Sigmoid colon (tissue), 7 donors: ENCODE measurements around the gene PRAC2. TPM values are rescaled to one million over a fixed set of nuclear protein-coding genes. Genes with fewer than 3 reads are reported as not detected.
A peak's percentile ranks its signal among the peaks of the same experiment; 100 is the strongest.

ENCODE experiments used
- DNase-seq: peaks from one replicate; pipeline ENCODE4 v3.0.0-alpha.2; 2019
- H3K27ac ChIP-seq, 4 donors: fragments of 200-600 bp; sonication (generic); one replicate each; pipeline ENCODE4 v1.5.1; 2016 to 2019; ENCODE audit warnings: mild to moderate bottlenecking in 1 of 4
- H3K27me3 ChIP-seq, 3 donors: fragments of 200-600 bp; sonication (generic); one replicate each; pipeline ENCODE4 v1.5.1; 2019; ENCODE audit warnings: mild to moderate bottlenecking in 1 of 3
- H3K36me3 ChIP-seq, 4 donors: fragments of 200-600 bp; sonication (generic); one replicate each; pipeline ENCODE4 v1.5.1; 2016 to 2019
- H3K4me1 ChIP-seq, 4 donors: fragments of 200-600 bp; sonication (generic); one replicate each; pipeline ENCODE4 v1.5.1; 2017 to 2019
- H3K4me3 ChIP-seq, 4 donors: fragments of 200-600 bp; sonication (generic); one replicate each; pipeline ENCODE4 v1.5.1; 2017 to 2019; ENCODE audit warnings: mild to moderate bottlenecking in 2 of 4, moderate library complexity in 1 of 4
- H3K9me3 ChIP-seq, 4 donors: fragments of 200-600 bp in 3 of 4; sonication (generic) in 3 of 4; one replicate each; pipeline versions ENCODE4 v1.5.1 to v1.6.1; 2013 to 2019
- CTCF ChIP-seq, 4 experiments: fragments of 450-650 bp in 3 of 4; fragments of 200-600 bp in 1 of 4; IDR thresholded peaks; one replicate each; pipeline ENCODE4 v1.5.1; 2016 to 2019; ENCODE audit warnings: antibody characterized with exemption in 4 of 4, mild to moderate bottlenecking in 3 of 4, moderate library complexity in 2 of 4
- EP300 ChIP-seq, 4 donors: sonication (generic); formaldehyde crosslinking; IDR thresholded peaks; one replicate each; pipeline ENCODE4 v1.6.1; 2017; ENCODE audit warnings: antibody characterized with exemption in 4 of 4
- POLR2A ChIP-seq, 2 donors: fragments of 450-650 bp; IDR thresholded peaks; one replicate each; pipeline ENCODE4 v1.6.1; 2016; ENCODE audit warnings: antibody characterized with exemption in 2 of 2, mild to moderate bottlenecking in 2 of 2, moderate library complexity in 2 of 2
- POLR2AphosphoS5 ChIP-seq, 4 donors: sonication (generic); formaldehyde crosslinking; IDR thresholded peaks; one replicate each; pipeline ENCODE4 v1.6.1; 2017; ENCODE audit warnings: antibody characterized with exemption in 4 of 4
- WGBS, 2 donors: extraction: QIAGEN DNeasy Blood & Tissue Kit; methylation state at CpG; one replicate each; pipeline ENCODE4 v1.1.7; 2013; 5-methylcytosine and 5-hydroxymethylcytosine counted together
- intact Hi-C: fragments of 100-400 bp; cut with DNase I; formaldehyde crosslinking; loops from one replicate; pipeline ENCODE4 v1.15.1; 2023
- polyA plus RNA-seq, 3 donors: library from polyadenylated mRNA; stranded (reverse); fragments of 200-250 nt; gene quantifications; one replicate each; pipeline ENCODE4 v1.2.3, GENCODE V29; 2013
- total RNA-seq, 4 donors: library from RNA; depleted of rRNA; stranded (reverse); fragments of >200 nt; gene quantifications; one replicate each; pipeline ENCODE4 v1.1.0, GENCODE V29; 2016
- donor health status: healthy with polysubstance abuse.
- donor health status: Bipolar disorder and iron deficiency.
- donor health status: healthy.

Gene PRAC2
- total and polyA plus RNA-seq, 7 donors = 2.1 to 20.3 (median 12.4) TPM; not detected in 3

GRCh38 chr17:48734333-48735061 lies 11.5 kb downstream of the PRAC2 start:
- 33 to 74% methylated on average over 14 of the region's 14 CpGs for WGBS, 2 donors
- intact Hi-C loops = no loop called here
- Histone ChIP-seq H3K27ac (no peak overlapping the region), H3K4me3 (no peak overlapping the region), H3K9me3 (no peaks in the 10 kb centered on the region), H3K4me1 (peaks cover 0 to 11% (median 8%) of the 10 kb centered on the region in 4 donors), H3K36me3 (no peaks in the 10 kb centered on the region), H3K27me3 (peaks cover 66 to 100% (median 96%) of the 10 kb centered on the region in 3 donors)
- TF ChIP-seq EP300 (IDR thresholded peaks at IDR 0.05) = no peak
- no peak for TF ChIP-seq POLR2A (IDR thresholded peaks at IDR 0.05)
- TF ChIP-seq POLR2AphosphoS5 (IDR thresholded peaks at IDR 0.05) = no peak
- peak; percentile 46 for DNase-seq

- intact Hi-C loops = no loop called here
- H3K27me3 ChIP-seq = peaks cover 64 to 100% (median 96%) of the 10 kb centered on the region in 3 donors
- TF ChIP-seq POLR2AphosphoS5 (IDR thresholded peaks at IDR 0.05) (no peak), POLR2A (IDR thresholded peaks at IDR 0.05) (no peak), CTCF (IDR thresholded peaks at IDR 0.05) (no peak), EP300 (IDR thresholded peaks at IDR 0.05) (no peak)
- H3K4me3 ChIP-seq = no peak overlapping the region
- H3K9me3 ChIP-seq = no peaks in the 10 kb centered on the region
- H3K36me3 ChIP-seq = no peaks in the 10 kb centered on the region
- peaks cover 0 to 10% (median 7%) of the 10 kb centered on the region in 4 donors for H3K4me1 ChIP-seq
- H3K27ac ChIP-seq = no peak overlapping the region
- 26 to 63% methylated on average over 7 of the region's 7 CpGs for WGBS, 2 donors
- peak; percentile 17 for DNase-seq
Measured at GRCh38 chr17:48735062-48735351, 12.0 kb downstream of the PRAC2 start.

- 68 to 85% methylated on average over 4 of the region's 4 CpGs for WGBS, 2 donors
- Histone ChIP-seq H3K27me3 (peaks cover 78 to 100% (median 96%) of the 10 kb centered on the region in 3 donors), H3K9me3 (no peaks in the 10 kb centered on the region)
Measured at GRCh38 chr17:48737330-48738043, 14.5 kb downstream of the PRAC2 start.

GRCh38 chr17:48738424-48738802 lies 15.4 kb downstream of the PRAC2 start:
- peaks cover 78 to 100% (median 96%) of the 10 kb centered on the region in 3 donors for H3K27me3 ChIP-seq
- no peaks in the 10 kb centered on the region for H3K36me3 ChIP-seq
- H3K9me3 ChIP-seq = no peaks in the 10 kb centered on the region
- DNase-seq = peak; percentile 28
- intact Hi-C loops = no loop called here
- H3K4me1 ChIP-seq = peaks cover 0 to 3% (median under 1%) of the 10 kb centered on the region in 4 donors
- H3K4me3 ChIP-seq = no peak overlapping the region
- TF ChIP-seq POLR2AphosphoS5 (IDR thresholded peaks at IDR 0.05) (no peak), POLR2A (IDR thresholded peaks at IDR 0.05) (no peak), EP300 (IDR thresholded peaks at IDR 0.05) (no peak)
- WGBS, 2 donors = 27 to 65% methylated on average over 11 of the region's 11 CpGs
- no peak overlapping the region for H3K27ac ChIP-seq

More at GRCh38 chr17:48737330-48738043, 14.5 kb downstream of the PRAC2 start:
- TF ChIP-seq CTCF (IDR thresholded peaks at IDR 0.05) = no peak
- no peak for TF ChIP-seq EP300 (IDR thresholded peaks at IDR 0.05)
- TF ChIP-seq POLR2A (IDR thresholded peaks at IDR 0.05) = no peak
- no peak for TF ChIP-seq POLR2AphosphoS5 (IDR thresholded peaks at IDR 0.05)
- intact Hi-C loops = no loop called here
- Histone ChIP-seq H3K27ac (no peak overlapping the region), H3K4me3 (no peak overlapping the region), H3K36me3 (no peaks in the 10 kb centered on the region), H3K4me1 (peaks cover 0 to 10% (median 7%) of the 10 kb centered on the region in 4 donors)
- DNase-seq = peak; percentile 28

GRCh38 chr17:48738803-48739526 lies 16.0 kb downstream of the PRAC2 start:
- 28 to 52% methylated on average over 37 of the region's 37 CpGs for WGBS, 2 donors

More at GRCh38 chr17:48738803-48739526, 16.0 kb downstream of the PRAC2 start:
- peaks cover 77 to 100% (median 98%) of the 10 kb centered on the region in 3 donors for H3K27me3 ChIP-seq
- TF ChIP-seq EP300 (IDR thresholded peaks at IDR 0.05) (no peak), POLR2AphosphoS5 (IDR thresholded peaks at IDR 0.05) (no peak), CTCF (IDR thresholded peaks at IDR 0.05) (no peak), POLR2A (IDR thresholded peaks at IDR 0.05) (no peak)
- H3K9me3 ChIP-seq = no peaks in the 10 kb centered on the region
- H3K4me1 ChIP-seq = no peaks in the 10 kb centered on the region
- no peak overlapping the region for H3K27ac ChIP-seq
- DNase-seq = peak; percentile 39
- H3K36me3 ChIP-seq = no peaks in the 10 kb centered on the region
- no peak overlapping the region for H3K4me3 ChIP-seq
- intact Hi-C loops = no loop called here
